Type B pancreatic cell (in vitro differentiated cells): Measurements from ENCODE around the gene ZDHHC9. TPM values are rescaled to one million over a fixed set of nuclear protein-coding genes. Genes with fewer than 3 reads are reported as not detected.

ENCODE experiments used
- DNase-seq: peaks from one replicate; pipeline ENCODE4 v3.0.0; 2021; ENCODE audit warnings: mixed read lengths; ENCODE audit not compliant: unreplicated experiment; ENCODE audit errors: extremely low spot score
- H3K27ac Mint-ChIP-seq: 2 replicates; pipeline ENCODE4 v1.8.0; 2021; ENCODE audit warnings: mild to moderate bottlenecking, mixed read lengths
- H3K27me3 Mint-ChIP-seq: 2 replicates; pipeline ENCODE4 v1.8.0; 2021; ENCODE audit warnings: mixed read lengths
- H3K36me3 Mint-ChIP-seq: 2 replicates; pipeline ENCODE4 v1.8.0; 2021; ENCODE audit warnings: mixed read lengths
- H3K4me1 Mint-ChIP-seq: one replicate; pipeline ENCODE4 v1.8.0; 2021; ENCODE audit warnings: mixed read lengths; ENCODE audit not compliant: unreplicated experiment
- H3K4me3 Mint-ChIP-seq: 2 replicates; pipeline ENCODE4 v1.8.0; 2021; ENCODE audit warnings: mild to moderate bottlenecking, mixed read lengths
- H3K9me3 Mint-ChIP-seq: 2 replicates; pipeline ENCODE4 v1.8.0; 2021; ENCODE audit warnings: mixed read lengths
- CTCF ChIP-seq: fragments of 200-600 bp; sonication (generic); conservative IDR thresholded peaks from 2 replicates; pipeline ENCODE4 v1.5.0; 2021; ENCODE audit warnings: antibody characterized with exemption, mild to moderate bottlenecking
- total RNA-seq: library from RNA; stranded (reverse); gene quantifications from 2 replicates; pipeline ENCODE4 v1.2.1, GENCODE V29; 2021; ENCODE audit warnings: low replicate concordance

ZDHHC9 gene
- total RNA-seq, 1 donor from 2014 or later: 35.3 TPM

- Mint-ChIP-seq H3K4me1 (no peaks in the 10 kb centered on the region), H3K27ac (no peak overlapping the region), H3K4me3 (no peak overlapping the region), H3K36me3 (no peaks in the 10 kb centered on the region), H3K27me3 (no peaks in the 10 kb centered on the region), H3K9me3 (no peaks in the 10 kb centered on the region)
- no peak for DNase-seq
- TF ChIP-seq CTCF: no peak
Observed at GRCh38 chrX:129762448-129762847, 81.2 kb downstream of the ZDHHC9 start.

GRCh38 chrX:129761596-129761995 is 82.1 kb downstream of the ZDHHC9 start:
- TF ChIP-seq CTCF: no peak
- H3K27ac Mint-ChIP-seq: no peak overlapping the region
- no peaks in the 10 kb centered on the region for H3K27me3 Mint-ChIP-seq
- no peaks in the 10 kb centered on the region for H3K9me3 Mint-ChIP-seq
- DNase-seq: no peak
- no peaks in the 10 kb centered on the region for H3K36me3 Mint-ChIP-seq
- no peaks in the 10 kb centered on the region for H3K4me1 Mint-ChIP-seq
- no peak overlapping the region for H3K4me3 Mint-ChIP-seq

- DNase-seq: no peak
- Mint-ChIP-seq H3K27ac (no peak overlapping the region), H3K9me3 (no peaks in the 10 kb centered on the region), H3K4me3 (no peak overlapping the region), H3K27me3 (no peaks in the 10 kb centered on the region), H3K4me1 (no peaks in the 10 kb centered on the region), H3K36me3 (no peaks in the 10 kb centered on the region)
- TF ChIP-seq CTCF: no peak
Observed at GRCh38 chrX:129760981-129761380, 82.7 kb downstream of the ZDHHC9 start.

GRCh38 chrX:129760155-129760554 is 83.5 kb downstream of the ZDHHC9 start:
- Mint-ChIP-seq H3K4me1 (no peaks in the 10 kb centered on the region), H3K27me3 (no peaks in the 10 kb centered on the region), H3K27ac (no peak overlapping the region), H3K9me3 (no peaks in the 10 kb centered on the region), H3K4me3 (no peak overlapping the region), H3K36me3 (no peaks in the 10 kb centered on the region)
- no peak for DNase-seq
- TF ChIP-seq CTCF: no peak

GRCh38 chrX:129759576-129760061 is 84.1 kb downstream of the ZDHHC9 start:
- Mint-ChIP-seq H3K27me3 (no peaks in the 10 kb centered on the region), H3K9me3 (no peaks in the 10 kb centered on the region), H3K27ac (no peak overlapping the region), H3K4me1 (no peaks in the 10 kb centered on the region), H3K36me3 (no peaks in the 10 kb centered on the region), H3K4me3 (no peak overlapping the region)
- no peak for DNase-seq
- no peak for TF ChIP-seq CTCF
